Thyroid gland (tissue), 4 donors: ENCODE measurements around the gene SOCS6. TPM values are rescaled to one million over a fixed set of nuclear protein-coding genes. Genes with fewer than 3 reads are reported as not detected.

Experiments used
- DNase-seq, 2 donors: peaks; one replicate each; pipeline ENCODE4 v3.0.0-alpha.2; 2019
- H3K27ac ChIP-seq, 3 donors: fragments of 200-600 bp; sonication (generic); 1 replicate in 2 of 3; 2 replicates in 1 of 3; pipeline ENCODE4 v1.5.1; 2016 to 2019; ENCODE audit warnings: mild to moderate bottlenecking in 1 of 3, moderate library complexity in 1 of 3
- H3K27me3 ChIP-seq: fragments of 200-600 bp; sonication (generic); one replicate; pipeline ENCODE4 v1.5.1; 2019
- H3K36me3 ChIP-seq, 2 donors: fragments of 200-600 bp; sonication (generic); one replicate each; pipeline ENCODE4 v1.5.1; 2016 to 2019
- H3K4me1 ChIP-seq, 2 donors: fragments of 200-600 bp; sonication (generic); one replicate each; pipeline ENCODE4 v1.5.1; 2017 to 2019
- H3K4me3 ChIP-seq, 3 donors: fragments of 200-600 bp; sonication (generic); replicated peaks in 1 of 3; 1 replicate in 2 of 3; 2 replicates in 1 of 3; pipeline ENCODE4 v1.5.1; 2016; ENCODE audit warnings: mild to moderate bottlenecking in 1 of 3
- H3K9me3 ChIP-seq: fragments of 200-600 bp; sonication (generic); one replicate; pipeline ENCODE4 v1.5.1; 2017
- CTCF ChIP-seq, 6 experiments: fragments of 200-600 bp in 3 of 6; fragments of 450-650 bp in 3 of 6; sonication (generic) in 3 of 6; IDR thresholded peaks; one replicate each; pipeline ENCODE4 v1.5.1; 2016 to 2019; ENCODE audit warnings: antibody characterized with exemption in 6 of 6, mild to moderate bottlenecking in 2 of 6, inconsistent platforms in 1 of 6, moderate library complexity in 1 of 6
- POLR2A ChIP-seq, 2 donors: fragments of 450-650 bp; IDR thresholded peaks; one replicate each; pipeline ENCODE4 v1.6.1; 2017; ENCODE audit warnings: antibody characterized with exemption in 2 of 2, mild to moderate bottlenecking in 2 of 2, moderate library complexity in 1 of 2
- WGBS, 2 donors: methylation state at CpG; one replicate each; pipeline ENCODE4 v1.1.5; 2017; 5-methylcytosine and 5-hydroxymethylcytosine counted together
- intact Hi-C: fragments of 100-400 bp; cut with DNase I; formaldehyde crosslinking; loops from one replicate; pipeline ENCODE4 v1.15.1; 2023
- total RNA-seq, 4 donors: library from RNA; depleted of rRNA; stranded (reverse); fragments of >200 nt; gene quantifications; one replicate each; pipeline ENCODE4 v1.2.3, GENCODE V29; 2016

The SOCS6 gene
- total RNA-seq, 4 donors from 2014 or later = 20.7 to 25.6 (median 23.6) TPM

- DNase-seq = no peak
- intact Hi-C loops = no loop called here
- H3K9me3 ChIP-seq = no peaks in the 10 kb centered on the region
- peaks cover 0 to 4% of the 10 kb centered on the region in 2 donors for H3K4me1 ChIP-seq
- no peak overlapping the region for H3K27ac ChIP-seq
- no peak overlapping the region for H3K4me3 ChIP-seq
- TF ChIP-seq CTCF (IDR thresholded peaks at IDR 0.05) (no peak), POLR2A (IDR thresholded peaks at IDR 0.05) (no peak)
- no peaks in the 10 kb centered on the region for H3K36me3 ChIP-seq
- no peaks in the 10 kb centered on the region for H3K27me3 ChIP-seq
- WGBS, 2 donors = 63 to 85% methylated on average over 2 of the region's 2 CpGs
These were observed 44.9 kb downstream of the SOCS6 start for GRCh38 chr18:70333757-70334156.

DNA sequence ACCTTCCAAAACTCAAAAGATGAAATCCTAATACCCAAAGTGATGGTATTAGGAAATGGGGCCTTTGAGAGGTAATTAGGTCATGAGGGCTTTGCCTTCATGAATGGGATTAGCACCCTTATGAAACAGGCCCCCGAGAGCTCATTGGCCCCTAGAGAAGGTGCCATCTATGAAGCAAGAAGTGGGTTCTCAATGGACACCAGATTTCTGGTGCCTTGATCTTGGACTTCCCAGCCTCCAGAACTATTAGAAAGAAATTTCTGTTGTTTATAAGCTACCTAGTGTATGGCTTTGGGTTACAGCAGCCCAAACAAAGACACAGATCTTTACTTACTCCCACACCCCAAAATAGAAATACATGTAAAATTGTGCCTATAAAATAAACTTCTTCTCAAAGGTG lies 45.4 kb downstream of the SOCS6 start:
- Histone ChIP-seq H3K27ac (no peak overlapping the region), H3K36me3 (no peaks in the 10 kb centered on the region), H3K4me1 (no peaks in the 10 kb centered on the region), H3K9me3 (no peaks in the 10 kb centered on the region), H3K4me3 (no peak overlapping the region), H3K27me3 (no peaks in the 10 kb centered on the region)
- WGBS, 2 donors = 95 to 100% methylated on average over 1 of the region's 1 CpG
- no peak for TF ChIP-seq POLR2A (IDR thresholded peaks at IDR 0.05)
- TF ChIP-seq CTCF (IDR thresholded peaks at IDR 0.05) = no peak
- intact Hi-C loops = no loop called here
- no peak for DNase-seq

GRCh38 chr18:70334728-70335329 lies 46.0 kb downstream of the SOCS6 start:
- 85% methylated on average over 5 of the region's 5 CpGs for WGBS, 2 donors
- Histone ChIP-seq H3K4me1 (no peaks in the 10 kb centered on the region), H3K36me3 (no peaks in the 10 kb centered on the region), H3K27ac (no peak overlapping the region), H3K27me3 (no peaks in the 10 kb centered on the region), H3K9me3 (no peaks in the 10 kb centered on the region), H3K4me3 (no peak overlapping the region)
- TF ChIP-seq CTCF (IDR thresholded peaks at IDR 0.05) (no peak), POLR2A (IDR thresholded peaks at IDR 0.05) (no peak)
- DNase-seq = no peak
- intact Hi-C loops = no loop called here

DNA sequence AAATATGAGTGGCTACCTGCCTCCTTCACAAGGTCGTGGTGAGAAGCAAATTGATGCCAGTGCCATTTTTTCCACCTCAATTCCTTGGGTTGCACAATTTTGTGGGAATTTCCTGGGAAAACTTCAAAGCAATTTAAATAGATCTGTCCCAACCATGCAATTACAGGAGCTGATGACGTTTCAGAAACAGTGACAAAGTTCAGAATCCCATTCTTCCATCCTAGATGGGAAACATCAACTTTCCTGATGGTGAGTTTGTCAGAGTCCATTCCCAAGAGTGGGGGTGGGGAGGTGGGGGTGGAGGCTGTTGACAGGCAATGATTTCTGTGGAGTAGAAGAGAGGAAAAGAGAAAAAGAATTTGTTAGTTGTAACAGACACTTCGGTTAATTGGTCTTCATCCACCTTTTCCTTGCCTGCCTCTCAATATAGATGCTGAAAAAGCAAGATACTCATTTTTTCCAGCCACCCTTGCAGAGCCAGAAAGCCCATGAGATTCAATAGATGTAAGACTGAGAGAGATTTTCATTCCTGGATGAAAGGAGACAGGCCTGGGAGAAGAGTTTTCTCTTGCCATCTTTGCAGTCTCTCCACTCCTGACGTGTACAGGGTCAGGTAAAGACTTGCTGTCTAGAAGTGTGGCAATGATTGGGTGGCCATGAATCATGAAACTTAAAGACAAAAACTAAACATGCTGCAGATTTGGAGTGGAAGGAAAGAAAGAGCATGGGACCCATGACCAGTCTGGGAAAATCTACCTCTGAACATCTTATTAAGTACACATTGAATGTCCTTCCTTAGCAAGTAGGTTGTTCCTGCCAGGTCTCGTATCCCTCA lies 47.3 kb downstream of the SOCS6 start:
- Histone ChIP-seq H3K4me1 (no peaks in the 10 kb centered on the region), H3K27ac (no peak overlapping the region), H3K36me3 (no peaks in the 10 kb centered on the region), H3K9me3 (no peaks in the 10 kb centered on the region), H3K27me3 (no peaks in the 10 kb centered on the region), H3K4me3 (no peak overlapping the region)
- intact Hi-C loops = no loop called here
- WGBS, 2 donors = 86 to 88% methylated on average over 5 of the region's 5 CpGs
- TF ChIP-seq POLR2A (IDR thresholded peaks at IDR 0.05) = no peak
- no peak for TF ChIP-seq CTCF (IDR thresholded peaks at IDR 0.05)
- DNase-seq = no peak
